NT2/D1 (cell line): ENCODE data around the gene ADIPOR1.

Experiments
- SUZ12 ChIP-seq: IDR thresholded peaks from 2 replicates; pipeline ENCODE4 v1.6.1; 2011; ENCODE audit not compliant: insufficient read length, insufficient read depth; ENCODE audit errors: extremely low read depth
- YY1 ChIP-seq: IDR thresholded peaks from 2 replicates; pipeline ENCODE4 v1.6.1; 2011; ENCODE audit not compliant: insufficient read length, insufficient read depth
- ZNF274 ChIP-seq: IDR thresholded peaks from 2 replicates; pipeline ENCODE4 v1.6.1; 2011; ENCODE audit warnings: mild to moderate bottlenecking, low read depth, low read length

- TF ChIP-seq YY1 = no peak
- TF ChIP-seq SUZ12 = no peak
- no peak for TF ChIP-seq ZNF274
Observed at GRCh38 chr1:202968351-202968750, 10.2 kb upstream of the ADIPOR1 start.
